Right hindlimb (tissue), 1 donor: Measurements from ENCODE around the gene RPN1.

Source experiments
- DNase-seq: peaks from one replicate; pipeline ENCODE4 v3.0.0-alpha.2; 2018

Gene RPN1

DNA sequence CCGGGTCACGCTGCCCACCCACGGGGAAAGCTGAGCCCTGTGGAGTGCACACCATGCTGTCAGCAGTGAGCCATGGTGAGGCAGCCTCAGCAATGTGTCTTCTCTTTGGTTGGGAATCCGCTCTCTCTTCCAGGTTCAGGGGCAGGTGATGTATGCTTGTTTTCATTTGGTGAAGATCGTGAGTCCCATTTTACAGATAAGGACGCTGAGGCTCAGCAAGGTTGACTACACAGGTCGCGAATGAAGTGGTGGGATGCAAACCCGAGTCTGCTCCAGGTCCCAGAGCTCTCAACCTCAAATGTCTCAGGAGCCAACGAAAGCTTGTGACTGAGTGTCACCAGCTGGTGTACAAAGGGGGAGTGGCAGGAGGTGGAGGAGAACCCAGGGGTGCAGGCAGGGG is 74.3 kb downstream of the RPN1 start:
- no peak for DNase-seq

DNA sequence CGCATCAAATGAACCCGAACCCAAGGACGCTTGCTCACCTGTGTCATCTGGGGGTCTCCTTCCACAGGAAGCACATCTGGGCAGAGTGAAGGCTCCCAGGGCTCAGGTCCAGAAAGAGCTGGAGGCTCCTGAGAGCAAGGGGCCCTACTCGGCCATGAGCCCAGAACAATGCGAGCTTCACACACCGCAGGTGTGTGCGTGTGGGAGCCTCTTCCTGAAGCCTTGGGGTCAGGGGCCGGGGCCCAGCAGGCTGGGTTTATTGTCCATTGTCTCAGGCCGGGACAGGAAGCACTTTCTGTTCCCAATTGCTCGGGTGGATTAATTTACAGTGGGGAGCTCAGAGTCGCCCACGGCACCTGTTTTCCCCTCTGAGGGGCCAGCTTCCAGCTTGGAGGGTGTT is 74.8 kb downstream of the RPN1 start:
- DNase-seq = no peak

DNA sequence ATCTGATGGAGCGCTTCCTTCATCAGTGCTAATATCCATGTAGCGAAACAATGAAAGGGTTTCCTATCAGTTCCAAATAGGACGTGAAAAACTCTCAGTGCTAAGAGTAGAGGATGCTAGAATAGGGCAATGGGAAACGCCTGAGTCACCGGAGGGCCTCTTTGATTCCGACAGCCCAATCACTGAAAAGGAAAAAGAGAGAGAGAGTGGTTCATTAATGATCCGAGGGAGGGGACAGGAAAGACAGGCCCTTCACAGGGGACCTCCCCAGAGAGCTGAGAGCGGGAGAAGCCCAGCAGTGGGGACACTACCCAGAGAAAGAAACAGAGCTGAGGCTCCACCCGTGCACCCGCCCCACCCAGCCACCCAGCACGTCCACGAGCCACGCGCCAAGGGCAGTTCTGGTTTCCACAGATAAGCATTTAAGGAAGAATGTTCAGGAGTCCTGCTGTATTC is 76.9 kb downstream of the RPN1 start:
- no peak for DNase-seq

DNA sequence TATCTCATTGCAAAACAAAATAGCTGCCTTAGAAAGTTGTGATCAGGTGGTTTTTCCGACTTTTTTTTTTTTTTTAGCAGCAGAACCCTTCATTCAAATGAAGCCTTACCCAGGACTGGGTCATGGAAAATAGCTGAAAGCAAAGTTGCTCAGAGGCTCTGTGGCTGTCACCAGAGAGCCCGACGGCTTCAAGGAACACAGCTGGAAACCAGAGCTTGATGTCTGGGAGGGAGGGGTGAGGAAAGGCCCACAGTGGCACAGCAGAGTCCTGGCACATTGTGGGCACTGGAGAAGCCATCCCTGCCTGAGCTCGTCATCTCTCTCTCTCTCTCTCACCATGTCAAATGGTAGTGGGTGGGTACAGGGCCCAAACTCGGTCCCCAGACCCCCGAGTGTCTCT is 77.5 kb downstream of the RPN1 start:
- DNase-seq = no peak

DNA sequence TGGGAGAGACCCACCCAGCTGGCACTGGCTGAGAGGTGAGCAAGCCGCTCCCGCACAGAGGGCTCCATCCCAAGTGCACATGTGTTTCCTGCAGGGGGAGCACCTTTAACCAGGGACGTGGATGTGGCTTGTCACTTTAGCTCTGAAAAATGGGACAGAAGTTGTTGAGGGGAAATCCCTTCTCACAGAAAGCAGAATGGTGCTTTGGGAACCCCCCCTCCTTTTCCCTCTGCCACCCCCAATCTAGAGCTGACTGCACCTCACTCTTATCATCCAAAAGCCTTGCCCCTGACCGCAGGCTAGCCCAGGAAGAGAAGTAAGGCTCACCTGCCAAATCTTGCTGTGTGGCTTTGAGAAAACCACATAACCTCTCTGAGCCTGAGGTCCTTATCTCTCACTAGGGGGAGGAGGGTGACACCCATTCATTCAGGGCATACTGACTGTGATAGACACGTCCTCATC is 77.9 kb downstream of the RPN1 start:
- no peak for DNase-seq

DNA sequence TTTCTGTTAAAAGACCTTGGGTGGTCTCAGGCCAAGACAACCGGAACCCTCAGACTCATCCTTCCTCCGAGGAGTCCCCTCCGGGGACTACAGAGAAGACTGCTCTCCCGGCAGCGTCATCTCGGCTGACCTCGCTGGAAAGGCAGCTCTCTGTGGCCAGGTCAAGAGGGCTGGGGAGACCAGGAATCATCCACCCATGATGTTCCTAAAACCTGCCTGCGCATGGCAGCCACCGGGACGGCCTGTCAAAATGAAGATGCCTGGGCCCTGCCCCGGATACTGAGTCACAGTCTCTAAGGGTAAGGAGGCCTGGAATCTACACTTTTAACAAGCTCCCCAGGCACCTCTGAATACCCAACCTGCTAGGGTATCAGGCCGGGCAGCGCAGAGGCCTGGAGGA is 78.6 kb downstream of the RPN1 start:
- no peak for DNase-seq
